ENCODE data around the gene KRTAP17-1.

The KRTAP17-1 gene

DNA sequence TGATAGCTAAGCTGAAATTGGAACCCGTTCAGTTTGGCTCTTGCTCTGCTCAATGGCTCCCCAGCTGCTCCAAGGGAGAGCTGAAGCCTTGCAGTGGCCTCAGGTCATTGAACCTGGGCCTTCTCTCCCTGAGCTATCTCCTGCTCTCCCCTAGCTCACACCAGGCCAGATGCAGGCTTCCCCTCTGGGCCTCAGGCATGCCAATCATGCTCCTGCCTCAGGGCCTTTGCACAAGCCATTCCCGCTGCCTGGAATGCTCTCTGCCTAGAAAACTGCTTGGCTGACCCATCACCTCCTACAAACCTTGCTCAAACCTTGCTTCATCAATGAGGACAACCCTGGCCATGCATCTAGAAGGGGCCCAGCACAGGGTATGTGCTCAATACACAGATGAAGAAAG lies 16.7 kb upstream of the KRTAP17-1 start:
- DNase-seq (ENCODE audit: low spot score), result no peak

- no peak for DNase-seq (ENCODE audit: low spot score)
Observed at GRCh38 chr17:41331606-41332005, 16.1 kb upstream of the KRTAP17-1 start.

- peak; percentile 38 for DNase-seq (ENCODE audit: low spot score)
Observed at GRCh38 chr17:41329279-41329948, 13.9 kb upstream of the KRTAP17-1 start.

DNA sequence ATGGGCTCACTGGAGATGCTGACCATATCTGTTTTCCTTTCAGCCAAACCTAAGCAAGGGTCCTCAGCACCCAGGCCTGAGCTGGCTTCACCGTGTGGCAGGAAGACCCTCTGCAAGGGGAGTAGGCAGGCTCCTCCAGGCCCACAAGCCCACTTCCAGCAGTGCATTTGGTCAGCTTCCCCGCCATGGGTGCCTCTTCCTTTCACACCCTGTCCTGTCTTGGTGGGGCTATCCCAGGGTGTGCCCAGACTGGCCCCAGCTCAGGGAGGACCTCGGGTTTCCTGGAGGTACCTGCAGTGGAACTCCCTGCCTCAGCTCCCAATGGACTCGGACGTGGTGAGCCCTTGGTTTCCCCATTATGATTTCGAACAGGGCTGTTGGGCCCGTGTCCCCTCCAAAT lies 12.7 kb upstream of the KRTAP17-1 start:
- DNase-seq (ENCODE audit: low spot score), result no peak

DNA sequence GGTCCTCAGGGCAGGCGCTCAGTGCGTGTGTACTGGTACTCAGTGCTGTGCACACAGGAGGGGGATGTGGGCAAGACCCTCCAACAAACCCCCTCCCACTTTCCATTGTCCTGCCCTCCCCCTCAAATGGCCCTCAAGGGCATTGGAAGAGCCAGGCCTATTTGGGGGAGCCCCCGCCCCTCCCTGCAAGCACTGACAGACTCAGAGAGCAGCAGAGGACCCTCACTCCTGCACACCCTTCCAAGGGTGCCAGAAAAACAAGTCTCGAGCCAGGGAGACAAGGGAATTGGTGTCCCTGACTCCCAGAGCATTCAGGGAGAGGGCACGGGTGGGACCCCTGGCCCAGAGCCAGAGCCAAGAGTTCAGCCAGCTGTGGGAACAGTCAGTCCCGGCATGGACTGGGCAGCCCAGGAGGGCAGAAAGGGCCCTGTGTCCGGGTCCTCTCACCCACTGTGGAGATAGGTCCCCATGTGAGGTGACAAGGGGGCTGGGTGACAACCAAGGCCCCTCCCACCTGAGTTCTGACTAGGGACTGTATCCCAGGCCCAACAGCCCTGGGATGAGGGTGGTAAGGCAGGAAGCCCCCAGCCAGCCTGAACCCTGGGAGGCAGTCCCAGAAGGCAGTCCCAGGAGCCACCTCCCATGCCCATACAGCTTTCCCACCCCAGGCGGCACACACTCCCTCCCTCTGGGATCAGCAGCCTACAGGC lies 12.1 kb upstream of the KRTAP17-1 start:
- DNase-seq (ENCODE audit: low spot score), result no peak

GRCh38 chr17:41326173-41327145 lies 10.9 kb upstream of the KRTAP17-1 start:
- no peak for DNase-seq (ENCODE audit: low spot score)

GRCh38 chr17:41325611-41326010 lies 10.1 kb upstream of the KRTAP17-1 start:
- DNase-seq (ENCODE audit: low spot score), result no peak

DNA sequence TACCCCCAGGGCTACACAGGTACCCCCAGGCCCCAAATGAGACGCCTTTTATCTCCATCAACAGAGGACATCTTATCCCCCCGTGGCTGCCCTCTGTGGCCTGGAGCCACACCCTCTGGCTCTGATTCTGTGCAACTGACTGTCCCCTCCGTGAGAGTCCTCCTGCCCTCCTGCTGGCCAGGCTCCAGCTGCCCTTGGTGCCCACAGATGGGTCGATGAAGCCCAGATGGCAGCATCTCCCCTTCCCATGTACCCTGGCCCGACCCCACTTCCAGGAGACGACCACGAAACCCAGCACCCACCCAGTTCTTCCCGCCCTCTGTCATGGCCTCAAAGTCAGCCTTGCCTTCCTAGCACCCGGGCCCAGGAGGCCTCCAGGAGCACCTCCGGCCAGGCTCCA lies 9.6 kb upstream of the KRTAP17-1 start:
- DNase-seq (ENCODE audit: low spot score), result no peak

- DNase-seq (ENCODE audit: low spot score), result no peak
Observed at GRCh38 chr17:41324180-41325075, 8.9 kb upstream of the KRTAP17-1 start.

DNA sequence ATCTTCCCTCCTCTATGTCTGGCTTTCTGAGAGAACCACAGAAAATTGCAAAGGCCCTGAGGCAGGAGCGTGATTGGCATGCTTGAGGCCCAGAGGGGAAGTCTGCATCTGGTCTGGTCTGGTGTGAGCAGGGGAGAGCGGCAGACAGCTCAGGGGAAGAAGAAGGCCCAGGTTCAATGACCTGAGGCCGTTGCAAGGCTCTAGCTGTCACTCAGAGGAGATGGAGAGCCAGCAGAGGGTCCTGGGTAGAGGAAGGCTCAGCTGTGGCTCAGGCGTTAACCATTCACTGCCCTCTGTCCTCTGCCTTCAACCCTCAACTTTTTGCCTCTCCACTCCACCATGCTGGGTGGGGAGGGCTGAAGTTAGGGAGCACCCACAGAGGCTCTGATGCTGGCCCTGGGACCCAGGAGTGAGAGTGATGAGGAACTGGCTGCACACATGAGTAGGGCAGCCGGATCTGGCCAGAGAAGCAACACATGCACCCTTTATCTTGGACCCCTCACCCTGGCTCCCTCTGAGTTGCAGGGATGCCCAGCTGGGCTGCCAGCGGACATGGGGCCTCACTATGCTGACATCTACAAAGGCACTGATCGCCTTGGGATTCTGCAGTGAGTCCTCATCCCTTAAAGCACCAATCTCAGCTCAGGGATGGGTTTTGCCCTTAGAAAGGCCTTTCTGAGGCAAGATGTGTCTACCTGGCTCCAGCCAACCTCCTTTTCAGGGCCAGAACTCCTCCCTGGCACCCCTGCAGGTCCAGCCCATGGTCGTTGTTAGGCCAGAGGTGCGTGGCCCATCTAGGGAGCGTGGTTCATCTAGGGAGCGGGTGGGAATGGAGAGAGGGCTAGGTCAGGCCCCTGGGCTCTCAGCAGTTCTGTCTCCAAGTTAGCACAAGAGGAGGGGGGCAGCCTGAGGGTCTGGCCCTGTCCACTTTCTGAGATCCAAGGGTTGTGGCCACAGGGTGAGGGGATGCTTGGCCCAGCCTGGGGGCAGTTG lies 7.7 kb upstream of the KRTAP17-1 start:
- no peak for DNase-seq (ENCODE audit: low spot score)

GRCh38 chr17:41322094-41322902 lies 6.8 kb upstream of the KRTAP17-1 start:
- peak; percentile 40 for DNase-seq (ENCODE audit: low spot score)

- DNase-seq (ENCODE audit: low spot score), result no peak
Observed at GRCh38 chr17:41318231-41318630, 2.7 kb upstream of the KRTAP17-1 start.

DNA sequence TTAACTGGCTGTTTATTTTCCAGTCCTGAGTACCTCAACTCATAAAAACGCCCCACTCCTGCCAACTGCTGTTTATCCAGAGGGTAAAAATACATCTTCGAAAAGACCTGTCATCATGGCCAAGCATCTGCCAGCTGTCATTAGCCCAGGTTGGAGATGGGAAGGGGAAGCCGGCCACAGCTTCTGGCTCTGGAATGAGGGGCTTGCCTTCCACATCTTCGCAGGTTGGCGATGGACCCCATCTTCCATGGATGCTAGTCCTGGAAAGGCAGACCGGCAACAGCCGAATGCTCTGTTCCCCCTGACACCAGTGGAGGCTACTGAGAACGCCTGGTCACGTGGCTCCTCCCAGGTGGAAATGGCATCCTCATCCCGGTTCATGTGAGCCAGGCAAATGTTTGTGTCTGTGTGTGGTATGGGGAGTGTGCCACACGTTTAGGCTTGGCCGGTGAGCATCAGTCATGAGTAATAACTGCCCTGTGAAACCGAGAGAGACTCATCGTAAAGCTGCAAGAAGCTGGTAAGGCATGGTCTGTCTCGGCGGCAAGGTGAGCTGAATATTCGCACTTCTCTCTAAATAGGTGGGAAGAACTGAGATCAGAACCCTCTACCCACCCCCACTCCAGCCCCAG lies 420 bp upstream of the KRTAP17-1 start:
- DNase-seq (ENCODE audit: low spot score), result no peak

DNA sequence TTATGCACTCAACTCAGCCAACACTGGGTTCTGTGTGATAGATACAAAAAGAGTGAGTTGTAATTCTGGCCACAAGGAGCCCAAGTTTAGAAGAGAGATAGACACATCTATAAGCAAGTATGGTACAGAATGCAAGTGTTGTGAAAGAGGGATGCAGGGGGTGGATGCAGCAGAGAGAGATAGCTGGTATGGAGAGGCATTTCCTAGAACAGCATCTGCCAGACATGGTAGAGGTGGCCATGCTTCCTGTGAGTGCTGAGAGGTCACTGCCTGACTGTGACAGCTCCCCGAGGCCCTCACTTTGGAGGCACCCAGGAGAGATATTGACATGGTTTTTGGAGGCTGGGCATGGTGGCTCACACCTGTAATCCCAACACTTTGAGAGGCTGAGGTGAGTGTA lies 4.4 kb downstream of the KRTAP17-1 start:
- no peak for DNase-seq (ENCODE audit: low spot score)

- DNase-seq (ENCODE audit: low spot score), result peak; percentile 22
Observed at GRCh38 chr17:41308918-41309359, 6.6 kb downstream of the KRTAP17-1 start, which contains the start of gene KRTAP16-1. Gene KRTAP16-1, minus strand, starts transcription at chr17:41309309. Its CDS starts 56 bp downstream, at chr17:41309253.

GRCh38 chr17:41308251-41308917 lies 7.1 kb downstream of the KRTAP17-1 start:
- peak; percentile 80 for DNase-seq (ENCODE audit: low spot score)

- no peak for DNase-seq (ENCODE audit: low spot score)
Observed at GRCh38 chr17:41307647-41308046, 7.9 kb downstream of the KRTAP17-1 start.

GRCh38 chr17:41304091-41304490 lies 11.4 kb downstream of the KRTAP17-1 start:
- no peak for DNase-seq (ENCODE audit: low spot score)

All from activated CD4-positive, alpha-beta T cell treated with anti-CD3 and anti-CD28 coated beads, Interleukin-2, Interleukin-4, amounts not matched to agents 100 ng/mL and 50 ng/mL, durations not matched to agents 16 hours and 8 hours (primary cell).